IPS-20b (cell line): Measurements from ENCODE around the gene HMCN2.

Experiments used
- H3K27ac ChIP-seq: one replicate; pipeline ENCODE4 v1.5.1; 2013; ENCODE audit warnings: low read length
- H3K27me3 ChIP-seq: 2 replicates; pipeline ENCODE4 v1.6.1; 2013; ENCODE audit warnings: mild to moderate bottlenecking, low read length, inconsistent platforms; ENCODE audit not compliant: insufficient read depth
- H3K36me3 ChIP-seq: 2 replicates; pipeline ENCODE4 v1.6.1; 2013; ENCODE audit warnings: low read depth, mild to moderate bottlenecking, inconsistent platforms, low read length, moderate library complexity; ENCODE audit not compliant: insufficient read depth
- H3K4me1 ChIP-seq: 2 replicates; pipeline ENCODE4 v1.6.1; 2013; ENCODE audit warnings: mild to moderate bottlenecking, control low read depth, inconsistent platforms, low read length, moderate library complexity; ENCODE audit not compliant: insufficient read depth
- H3K4me3 ChIP-seq: 2 replicates; pipeline ENCODE4 v1.5.1; 2013; ENCODE audit warnings: mild to moderate bottlenecking, low read length, inconsistent platforms
- H3K9ac ChIP-seq: 2 replicates; pipeline ENCODE4 v1.6.1; 2013; ENCODE audit warnings: low read depth, mild to moderate bottlenecking, inconsistent platforms, low read length, moderate library complexity
- H3K9me3 ChIP-seq: 2 replicates; pipeline ENCODE4 v1.6.1; 2013; ENCODE audit warnings: mild to moderate bottlenecking, low read depth, low read length, inconsistent platforms; ENCODE audit not compliant: insufficient read depth

The HMCN2 gene

GRCh38 chr9:130240410-130241197, 25.0 kb upstream of the HMCN2 start:
- Histone ChIP-seq H3K27me3 (peaks cover 4% of the 10 kb centered on the region), H3K36me3 (no peaks in the 10 kb centered on the region), H3K27ac (no peak overlapping the region), H3K4me3 (no peak overlapping the region), H3K9ac (no peak overlapping the region), H3K4me1 (peaks cover 4% of the 10 kb centered on the region; the same call in 1 of the 2 replicates), H3K9me3 (no peaks in the 10 kb centered on the region)

- H3K27me3 ChIP-seq, result peaks cover 4% of the 10 kb centered on the region
- H3K4me1 ChIP-seq, result peaks cover 4% of the 10 kb centered on the region; the same call in 1 of the 2 replicates
- no peaks in the 10 kb centered on the region for H3K36me3 ChIP-seq
- H3K27ac ChIP-seq, result no peak overlapping the region
- no peak overlapping the region for H3K9ac ChIP-seq
- no peaks in the 10 kb centered on the region for H3K9me3 ChIP-seq
- no peak overlapping the region for H3K4me3 ChIP-seq
Observed at GRCh38 chr9:130241198-130241535, 24.4 kb upstream of the HMCN2 start.

GRCh38 chr9:130242270-130243014, 23.1 kb upstream of the HMCN2 start:
- Histone ChIP-seq H3K9ac (no peak overlapping the region), H3K36me3 (no peaks in the 10 kb centered on the region), H3K4me1 (peaks cover 4% of the 10 kb centered on the region; the same call in 1 of the 2 replicates), H3K4me3 (peak overlapping the region; percentile 53; the same call in 1 of the 2 replicates), H3K9me3 (no peaks in the 10 kb centered on the region), H3K27ac (no peak overlapping the region), H3K27me3 (peaks cover 4% of the 10 kb centered on the region)

GRCh38 chr9:130243015-130243881, 22.3 kb upstream of the HMCN2 start:
- peak overlapping the region; percentile 53; the same call in 1 of the 2 replicates for H3K4me3 ChIP-seq
- H3K36me3 ChIP-seq, result no peaks in the 10 kb centered on the region
- H3K27me3 ChIP-seq, result peaks cover 4% of the 10 kb centered on the region
- peaks cover 4% of the 10 kb centered on the region; the same call in 1 of the 2 replicates for H3K4me1 ChIP-seq
- H3K9me3 ChIP-seq, result no peaks in the 10 kb centered on the region
- H3K9ac ChIP-seq, result no peak overlapping the region
- H3K27ac ChIP-seq, result no peak overlapping the region

GRCh38 chr9:130243882-130244170, 21.7 kb upstream of the HMCN2 start:
- Histone ChIP-seq H3K27ac (no peak overlapping the region), H3K36me3 (no peaks in the 10 kb centered on the region), H3K9ac (no peak overlapping the region), H3K4me1 (peaks cover 4% of the 10 kb centered on the region; the same call in 1 of the 2 replicates), H3K27me3 (peaks cover 4% of the 10 kb centered on the region), H3K9me3 (no peaks in the 10 kb centered on the region), H3K4me3 (no peak overlapping the region)

GRCh38 chr9:130244548-130245165, 20.9 kb upstream of the HMCN2 start:
- H3K4me1 ChIP-seq, result peaks cover 4% of the 10 kb centered on the region; the same call in 1 of the 2 replicates
- peaks cover 4% of the 10 kb centered on the region for H3K27me3 ChIP-seq

GRCh38 chr9:130245474-130245873, 20.1 kb upstream of the HMCN2 start:
- H3K27ac ChIP-seq, result no peak overlapping the region
- H3K4me3 ChIP-seq, result no peak overlapping the region
- peaks cover 4% of the 10 kb centered on the region; the same call in 1 of the 2 replicates for H3K4me1 ChIP-seq
- no peaks in the 10 kb centered on the region for H3K9me3 ChIP-seq
- no peak overlapping the region for H3K9ac ChIP-seq
- H3K27me3 ChIP-seq, result peaks cover 4% of the 10 kb centered on the region
- no peaks in the 10 kb centered on the region for H3K36me3 ChIP-seq

More at GRCh38 chr9:130244548-130245165, 20.9 kb upstream of the HMCN2 start:
- no peak overlapping the region for H3K9ac ChIP-seq
- no peaks in the 10 kb centered on the region for H3K36me3 ChIP-seq
- no peak overlapping the region for H3K27ac ChIP-seq
- no peaks in the 10 kb centered on the region for H3K9me3 ChIP-seq
- no peak overlapping the region for H3K4me3 ChIP-seq

- Histone ChIP-seq H3K4me1 (peaks cover 4% of the 10 kb centered on the region; the same call in 1 of the 2 replicates), H3K27ac (no peak overlapping the region), H3K36me3 (no peaks in the 10 kb centered on the region), H3K9me3 (no peaks in the 10 kb centered on the region), H3K27me3 (peaks cover 4% of the 10 kb centered on the region), H3K9ac (no peak overlapping the region), H3K4me3 (no peak overlapping the region)
Observed at GRCh38 chr9:130246126-130246525, 19.4 kb upstream of the HMCN2 start.

GRCh38 chr9:130254747-130255630, 10.6 kb upstream of the HMCN2 start:
- Histone ChIP-seq H3K27me3 (no peaks in the 10 kb centered on the region), H3K36me3 (no peaks in the 10 kb centered on the region), H3K4me1 (no peaks in the 10 kb centered on the region), H3K9me3 (no peaks in the 10 kb centered on the region), H3K9ac (no peak overlapping the region), H3K27ac (no peak overlapping the region), H3K4me3 (no peak overlapping the region)

GRCh38 chr9:130255631-130256134, 9.9 kb upstream of the HMCN2 start:
- H3K4me3 ChIP-seq, result no peak overlapping the region
- H3K9me3 ChIP-seq, result no peaks in the 10 kb centered on the region
- H3K27me3 ChIP-seq, result no peaks in the 10 kb centered on the region
- no peak overlapping the region for H3K27ac ChIP-seq
- no peak overlapping the region for H3K9ac ChIP-seq
- no peaks in the 10 kb centered on the region for H3K36me3 ChIP-seq
- H3K4me1 ChIP-seq, result no peaks in the 10 kb centered on the region
